GM12878 (cell line): ENCODE results near the gene AP3B2. TPM values are rescaled to one million over a fixed set of nuclear protein-coding genes. Genes with fewer than 3 reads are reported as not detected.
A peak's percentile ranks its signal among the peaks of the same experiment; 100 is the strongest.

Experiments used
- ATAC-seq: fragments of 200-7000 bp; cut with Tn5 transposase; 3 replicates; pipeline ENCODE4 v1.9.1; 2020; ENCODE audit warnings: mild to moderate bottlenecking, moderate library complexity
- BruUV-seq: library from RNA; stranded (reverse); fragments of 400-500 nt; replicated peaks from 2 replicates; lab custom pipeline; 2021; lab: Mats Ljungman, UMichigan
- CTCF ChIA-PET: fragments of 300-600 bp; sonication (Branson Sonifier 250); formaldehyde crosslinking; extraction: SDS; loops from one replicate; lab custom pipeline; 2021; ENCODE audit warnings: inconsistent platforms; lab: Yijun Ruan, JAX
- POLR2A ChIA-PET: fragments of 350-600 bp; formaldehyde crosslinking; extraction: SDS; loops from one replicate; lab custom pipeline; 2021; ENCODE audit warnings: inconsistent platforms; lab: Charles Lee
- RAD21 ChIA-PET: fragments of 300-600 bp; sonication (Branson Sonifier 250); formaldehyde crosslinking; loops from one replicate; lab custom pipeline; 2023; ENCODE audit warnings: antibody characterized with exemption; ENCODE audit not compliant: unreplicated experiment; lab: Charles Lee
- SMC1A ChIA-PET: fragments of 300-600 bp; sonication (Branson Sonifier 250); formaldehyde crosslinking; loops from one replicate; lab custom pipeline; 2023; ENCODE audit not compliant: unreplicated experiment, uncharacterized antibody; lab: Charles Lee
- DNase-seq: peaks from one replicate; pipeline ENCODE4 v3.0.0-alpha.2; 2011; ENCODE audit warnings: low read depth, low spot score
- FAIRE-seq: peaks from 3 replicates; lab custom pipeline; 2011; peaks lifted over from hg19 to GRCh38; lab: Jason Lieb, UNC
- H2AFZ ChIP-seq: 2 replicates; pipeline ENCODE4 v1.6.0; 2011; ENCODE audit warnings: low read depth, low read length, control low read depth; ENCODE audit not compliant: control insufficient read depth
- H3K27ac ChIP-seq: 2 replicates; pipeline ENCODE4 v1.5.1; 2011; ENCODE audit warnings: control low read depth; ENCODE audit not compliant: control insufficient read depth, insufficient read depth
- H3K27me3 ChIP-seq, 2 experiments: replicated peaks in 1 of 2; 2 replicates each; pipeline versions ENCODE4 v1.6.0 to v1.6.1; 2011; ENCODE audit warnings: low read length in 1 of 2; ENCODE audit not compliant: control insufficient read depth in 2 of 2, insufficient read depth in 2 of 2
- H3K36me3 ChIP-seq, 2 experiments: 2 replicates each; pipeline ENCODE4 v1.5.1; 2011; ENCODE audit warnings: low read length in 1 of 2; ENCODE audit not compliant: control insufficient read depth in 2 of 2, insufficient read depth in 2 of 2
- H3K4me1 ChIP-seq: 2 replicates; pipeline ENCODE4 v1.6.1; 2011; ENCODE audit warnings: mild to moderate bottlenecking, low read length, moderate library complexity, mixed read lengths; ENCODE audit not compliant: control insufficient read depth, insufficient read depth
- H3K4me2 ChIP-seq: 2 replicates; pipeline ENCODE4 v1.6.0; 2011; ENCODE audit warnings: control low read depth; ENCODE audit not compliant: control insufficient read depth, insufficient read depth
- H3K4me3 ChIP-seq: fragments of 200-600 bp; sonication (generic); 2 replicates; pipeline ENCODE4 v1.5.1; 2016
- H3K79me2 ChIP-seq: 2 replicates; pipeline ENCODE4 v1.6.0; 2011; ENCODE audit warnings: low read length; ENCODE audit not compliant: control insufficient read depth, insufficient read depth
- H3K9ac ChIP-seq: 2 replicates; pipeline ENCODE4 v1.8.0; 2011; ENCODE audit warnings: low read length, control low read depth, mixed read lengths; ENCODE audit not compliant: control insufficient read depth, insufficient read depth
- H3K9me3 ChIP-seq: replicated peaks from 3 replicates; pipeline ENCODE4 v1.5.1; 2011; ENCODE audit warnings: mild to moderate bottlenecking, low read length; ENCODE audit not compliant: control insufficient read depth, insufficient read depth
- H4K20me1 ChIP-seq: 2 replicates; pipeline ENCODE4 v1.6.0; 2011; ENCODE audit not compliant: control insufficient read depth, insufficient read depth
- BCL3 ChIP-seq: IDR thresholded peaks from 2 replicates; pipeline ENCODE4 v1.6.1; 2011; ENCODE audit warnings: borderline replicate concordance, low read depth, mild to moderate bottlenecking, moderate library complexity, low read length; ENCODE audit not compliant: insufficient read depth, poor library complexity, severe bottlenecking
- CHD1 ChIP-seq: IDR thresholded peaks from 2 replicates; pipeline ENCODE4 v1.6.1; 2012; ENCODE audit warnings: low read depth, low read length, improper control_type of control experiment
- CHD2 ChIP-seq: IDR thresholded peaks from 2 replicates; pipeline ENCODE4 v1.6.1; 2011; ENCODE audit warnings: low read depth, low read length, improper control_type of control experiment, borderline replicate concordance
- FOXM1 ChIP-seq: IDR thresholded peaks from 2 replicates; pipeline ENCODE4 v1.6.1; 2012; ENCODE audit warnings: low read depth, mild to moderate bottlenecking, inconsistent platforms, low read length, moderate library complexity
- HDGF ChIP-seq: fragments of 450-650 bp; IDR thresholded peaks from 2 replicates; pipeline ENCODE4 v1.6.1; 2016; ENCODE audit warnings: antibody characterized with exemption
- IKZF1 ChIP-seq: fragments of 450-650 bp; conservative IDR thresholded peaks from 2 replicates; pipeline ENCODE4 v1.6.1; 2017; ENCODE audit warnings: antibody characterized with exemption, mild to moderate bottlenecking
- MEF2A ChIP-seq: IDR thresholded peaks from 2 replicates; pipeline ENCODE4 v1.6.1; 2011; ENCODE audit warnings: low read depth, mild to moderate bottlenecking, low read length, moderate library complexity; ENCODE audit not compliant: insufficient read depth
- MTA2 ChIP-seq: fragments of 450-650 bp; IDR thresholded peaks from 2 replicates; pipeline ENCODE4 v1.6.1; 2016; ENCODE audit warnings: low read depth, mild to moderate bottlenecking, moderate library complexity
- MXI1 ChIP-seq: fragments of 150-350 bp; IDR thresholded peaks from 2 replicates; pipeline ENCODE4 v1.6.1; 2011; ENCODE audit warnings: low read depth, mild to moderate bottlenecking, inconsistent platforms, low read length, improper control_type of control experiment
- MYB ChIP-seq: fragments of 150-350 bp; IDR thresholded peaks from 2 replicates; pipeline ENCODE4 v1.6.1; 2014; ENCODE audit warnings: mild to moderate bottlenecking, low read depth, low read length, borderline replicate concordance
- NRF1 ChIP-seq: conservative IDR thresholded peaks from 2 replicates; pipeline ENCODE4 v1.6.1; 2011; ENCODE audit warnings: mild to moderate bottlenecking, low read depth, low read length, improper control_type of control experiment
- RB1 ChIP-seq: fragments of 450-650 bp; formaldehyde crosslinking; IDR thresholded peaks from 2 replicates; pipeline ENCODE4 v1.6.1; 2017; ENCODE audit warnings: mild to moderate bottlenecking, borderline replicate concordance
- RELB ChIP-seq: fragments of 450-650 bp; IDR thresholded peaks from 2 replicates; pipeline ENCODE4 v1.6.1; 2017; ENCODE audit warnings: low read depth, mild to moderate bottlenecking, moderate library complexity
- SMC3 ChIP-seq: IDR thresholded peaks from 2 replicates; pipeline ENCODE4 v1.6.1; 2011; ENCODE audit warnings: low read length, improper control_type of control experiment, borderline replicate concordance
- TARDBP ChIP-seq: IDR thresholded peaks from 2 replicates; pipeline ENCODE4 v1.6.1; 2016; ENCODE audit warnings: borderline replicate concordance
- TCF12 ChIP-seq: IDR thresholded peaks from 2 replicates; pipeline ENCODE4 v1.6.1; 2011; ENCODE audit warnings: low read depth, mild to moderate bottlenecking, low read length
- TCF3 ChIP-seq: IDR thresholded peaks from 2 replicates; pipeline ENCODE4 v1.6.1; 2012; ENCODE audit warnings: low read depth, mild to moderate bottlenecking, low read length, borderline replicate concordance; ENCODE audit not compliant: insufficient read depth
- ZNF24 ChIP-seq: fragments of 450-650 bp; IDR thresholded peaks from 2 replicates; pipeline ENCODE4 v1.6.1; 2017; ENCODE audit warnings: antibody characterized with exemption, mild to moderate bottlenecking
- WGBS: methylation state at CpG from one replicate; pipeline ENCODE4 v1.1.6; 2016; ENCODE audit warnings: low lambda C conversion rate; ENCODE audit not compliant: insufficient replicate concordance, insufficient coverage; ENCODE audit errors: missing lambda C conversion rate; 5-methylcytosine and 5-hydroxymethylcytosine counted together
- in situ Hi-C: fragments of 300-500 bp; cut with MboI; formaldehyde crosslinking; loops from 9 replicates; pipeline ENCODE4 v1.14.3; 2018; ENCODE audit warnings: mixed read lengths
- intact Hi-C: fragments of 100-400 bp; cut with micrococcal nuclease; formaldehyde crosslinking; loops from one replicate; pipeline ENCODE4 v1.14.2; 2022; ENCODE audit not compliant: unreplicated experiment
- polyA plus RNA-seq, 11 experiments: library from polyadenylated mRNA; depleted of rRNA in 4 of 11; unstranded in 6 of 11; stranded (reverse) in 5 of 11; fragments of >200 nt; fragmentation: Nextera tagmentation in 4 of 11; fragmentation: Illumina TruSeq in 1 of 11; extraction: Ambion mirVana in 4 of 11; extraction: Trizol in 1 of 11; gene quantifications; 1 replicate in 1 of 11; 2 replicates in 10 of 11; pipeline versions ENCODE4 v1.2.1 to v1.2.3, GENCODE V29; 2011 to 2016; ENCODE audit warnings: inconsistent platforms in 2 of 11, missing spikeins in 2 of 11, low read depth in 1 of 11
- total RNA-seq, 4 experiments: library from RNA; depleted of rRNA in 3 of 4; stranded (reverse); fragments of >200 nt in 3 of 4; fragmentation: Illumina TruSeq in 1 of 4; extraction: Trizol in 1 of 4; gene quantifications; 2 replicates each; pipeline versions ENCODE4 v1.2.1 to v1.2.3, GENCODE V29; 2013 to 2021
- TF ChIP-seq, protein P1 (sequence below), 3 experiments: IDR thresholded peaks in 2 of 3; conservative IDR thresholded peaks in 1 of 3; 2 replicates each; pipeline ENCODE4 v1.5.1; 2011; ENCODE audit warnings: low read depth in 3 of 3, low read length in 3 of 3, mild to moderate bottlenecking in 3 of 3, control low read depth in 2 of 3, moderate library complexity in 2 of 3, inconsistent platforms in 1 of 3, mixed read lengths in 1 of 3; ENCODE audit not compliant: control insufficient read depth in 2 of 3, insufficient read depth in 1 of 3; ENCODE audit errors: extremely low read depth in 1 of 3

Gene AP3B2
- total and polyA plus RNA-seq, 10 of the 15 experiments (the other 5 are each of a cell fraction or from before 2014, with no cell fraction given), result not detected

GRCh38 chr15:82680200-82681102 lies 29.2 kb downstream of the AP3B2 start:
- intact Hi-C loops, result no loop called here
- Histone ChIP-seq H3K4me1 (no peaks in the 10 kb centered on the region), H3K4me3 (peak overlapping the region; percentile 71), H3K27ac (no peak overlapping the region), H3K79me2 (no peaks in the 10 kb centered on the region), H3K4me2 (peak overlapping the region; percentile 89), H3K9ac (peak overlapping the region; percentile 16; the same call in 1 of the 2 replicates), H3K27me3 (no peaks in the 10 kb centered on the region; a peak in 1 of 4 replicates), H3K36me3 (no peaks in the 10 kb centered on the region), H3K9me3 (no peaks in the 10 kb centered on the region; the same call in 2 of the 3 replicates), H2AFZ (peak overlapping the region; percentile 88), H4K20me1 (no peaks in the 10 kb centered on the region)
- POLR2A ChIA-PET, result no interaction called here
- FAIRE-seq, result no peak
- peak; percentile 90 for ATAC-seq
- WGBS, result 26% methylated on average over 62 of the region's 76 CpGs
- SMC1A ChIA-PET, result interaction anchor here (1.1 kb wide), 1 partner anchor 53 kb away, joined by 3 read pairs; no protein-coding TSS in a partner anchor
- RAD21 ChIA-PET, result no interaction called here
- no peak for DNase-seq
- in situ Hi-C loops, result no loop called here
- CTCF ChIA-PET, result no interaction called here
- BruUV-seq, result no TSS peak
- TF ChIP-seq TARDBP (no peak), TCF3 (peak; percentile 74; the same call in 1 of the 2 replicates), CHD1 (no peak), MEF2A (no peak), RB1 (no peak), MYB (no peak), SMC3 (no peak), FOXM1 (no peak), MTA2 (no peak), IKZF1 (peak; percentile 58), MXI1 (no peak), TCF12 (0 out of 2 replicates have a peak, but pooled peaks have one; percentile 19), CHD2 (no peak), HDGF (no peak), BCL3 (no peak), NRF1 (0 out of 2 replicates have a peak, but pooled peaks have one; percentile 14), ZNF24 (no peak), RELB (no peak)
- TF ChIP-seq, protein P1, sequence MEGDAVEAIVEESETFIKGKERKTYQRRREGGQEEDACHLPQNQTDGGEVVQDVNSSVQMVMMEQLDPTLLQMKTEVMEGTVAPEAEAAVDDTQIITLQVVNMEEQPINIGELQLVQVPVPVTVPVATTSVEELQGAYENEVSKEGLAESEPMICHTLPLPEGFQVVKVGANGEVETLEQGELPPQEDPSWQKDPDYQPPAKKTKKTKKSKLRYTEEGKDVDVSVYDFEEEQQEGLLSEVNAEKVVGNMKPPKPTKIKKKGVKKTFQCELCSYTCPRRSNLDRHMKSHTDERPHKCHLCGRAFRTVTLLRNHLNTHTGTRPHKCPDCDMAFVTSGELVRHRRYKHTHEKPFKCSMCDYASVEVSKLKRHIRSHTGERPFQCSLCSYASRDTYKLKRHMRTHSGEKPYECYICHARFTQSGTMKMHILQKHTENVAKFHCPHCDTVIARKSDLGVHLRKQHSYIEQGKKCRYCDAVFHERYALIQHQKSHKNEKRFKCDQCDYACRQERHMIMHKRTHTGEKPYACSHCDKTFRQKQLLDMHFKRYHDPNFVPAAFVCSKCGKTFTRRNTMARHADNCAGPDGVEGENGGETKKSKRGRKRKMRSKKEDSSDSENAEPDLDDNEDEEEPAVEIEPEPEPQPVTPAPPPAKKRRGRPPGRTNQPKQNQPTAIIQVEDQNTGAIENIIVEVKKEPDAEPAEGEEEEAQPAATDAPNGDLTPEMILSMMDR (IDR thresholded peaks at IDR 0.05 in 2 of 3, conservative IDR thresholded peaks at IDR 0.05 in 1 of 3; ENCODE audit: control insufficient read depth in 2 of 3, extremely low read depth in 1 of 3, insufficient read depth in 1 of 3, low read depth in 3 of 3, low read length in 3 of 3), result peak in 2 of 3 experiments; percentile 31 to 34; a peak in 2 of 6 replicates
